Skeletal muscle tissue (tissue), 4 donors: Measurements from ENCODE around the gene ENTPD6. TPM values are rescaled to one million over a fixed set of nuclear protein-coding genes. Genes with fewer than 3 reads are reported as not detected.

Experiments
- H3K27ac ChIP-seq: one replicate; pipeline ENCODE4 v1.7.0; 2013; ENCODE audit warnings: mild to moderate bottlenecking, low read depth, low read length, inconsistent platforms
- H3K27me3 ChIP-seq, 3 donors: one replicate each; pipeline ENCODE4 v1.7.0; 2013; ENCODE audit warnings: low read length in 3 of 3; ENCODE audit not compliant: control insufficient read depth in 3 of 3, insufficient read depth in 3 of 3
- H3K36me3 ChIP-seq, 3 donors: one replicate each; pipeline ENCODE4 v1.7.0; 2013; ENCODE audit warnings: low read length in 3 of 3; ENCODE audit not compliant: control insufficient read depth in 3 of 3, insufficient read depth in 3 of 3
- H3K4me1 ChIP-seq, 3 donors: one replicate each; pipeline ENCODE4 v1.7.0; 2013; ENCODE audit warnings: low read length in 3 of 3, mild to moderate bottlenecking in 3 of 3; ENCODE audit not compliant: control insufficient read depth in 3 of 3, insufficient read depth in 3 of 3
- H3K4me3 ChIP-seq, 3 donors: one replicate each; pipeline ENCODE4 v1.7.0; 2013; ENCODE audit warnings: low read length in 3 of 3
- H3K9ac ChIP-seq, 3 donors: one replicate each; pipeline ENCODE4 v1.7.0; 2013; ENCODE audit warnings: low read length in 3 of 3, mild to moderate bottlenecking in 3 of 3, moderate library complexity in 2 of 3, low read depth in 1 of 3
- H3K9me3 ChIP-seq, 3 donors: one replicate each; pipeline ENCODE4 v1.7.0; 2013; ENCODE audit warnings: low read length in 3 of 3; ENCODE audit not compliant: control insufficient read depth in 3 of 3
- total RNA-seq: library from RNA; depleted of rRNA; stranded (reverse); fragments of >200 nt; gene quantifications from one replicate; pipeline ENCODE4 v1.2.3, GENCODE V29; 2014
- donor health status: Osteomylitis.

The ENTPD6 gene
- total RNA-seq, 1 donor from 2014 or later = 17.7 TPM

DNA sequence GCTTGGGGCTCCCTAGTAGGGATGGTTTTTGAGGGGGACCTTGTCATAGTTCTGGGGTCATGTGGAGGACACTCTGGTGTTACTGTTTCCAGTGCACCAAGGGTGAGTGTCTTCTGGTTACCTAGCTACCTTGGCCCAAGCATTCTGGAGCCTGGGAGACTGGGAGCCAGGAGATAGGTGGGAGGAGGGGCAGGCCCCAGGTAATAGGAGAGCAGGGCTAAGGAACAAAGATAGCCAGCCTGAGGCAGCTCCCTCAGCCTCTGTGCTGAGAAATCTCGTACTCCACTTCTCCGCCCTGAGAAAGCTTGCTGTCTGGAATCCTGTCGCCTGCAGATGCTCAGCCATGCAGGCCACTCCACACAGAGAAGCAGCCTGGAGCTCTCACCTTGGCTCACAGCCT is 8.3 kb upstream of the ENTPD6 start:
- no peaks in the 10 kb centered on the region for H3K27me3 ChIP-seq
- no peak overlapping the region for H3K4me3 ChIP-seq

DNA sequence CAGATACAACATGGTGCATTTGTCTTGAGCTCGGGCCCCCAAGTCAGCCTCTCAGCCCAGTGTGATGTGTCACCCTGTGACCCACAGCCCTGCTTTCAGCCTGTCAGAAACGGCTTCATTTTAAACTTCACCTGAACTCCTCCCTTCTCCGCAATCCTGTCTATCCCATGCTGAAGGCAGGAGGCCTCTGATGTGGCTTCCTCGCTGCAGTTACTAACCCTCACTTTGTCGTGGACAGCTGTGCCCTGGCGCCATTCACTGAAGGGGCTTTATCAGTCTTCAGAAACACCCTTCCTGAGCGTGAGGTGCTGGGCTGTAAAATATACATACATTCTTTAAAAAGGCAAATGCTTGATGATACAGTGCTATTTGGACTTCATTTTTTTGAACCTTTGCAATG is 7.9 kb upstream of the ENTPD6 start:
- Histone ChIP-seq H3K4me1 (peaks cover 0 to 4% (median 4%) of the 10 kb centered on the region in 3 donors), H3K36me3 (no peaks in the 10 kb centered on the region), H3K9ac (no peak overlapping the region), H3K9me3 (no peaks in the 10 kb centered on the region), H3K27me3 (no peaks in the 10 kb centered on the region), H3K4me3 (no peak overlapping the region), H3K27ac (no peak overlapping the region)

More for the DNA sequence above, 8.3 kb upstream of the ENTPD6 start:
- Histone ChIP-seq H3K27ac (no peak overlapping the region), H3K9me3 (no peaks in the 10 kb centered on the region), H3K36me3 (no peaks in the 10 kb centered on the region), H3K4me1 (peaks cover 0 to 4% (median 4%) of the 10 kb centered on the region in 3 donors), H3K9ac (no peak overlapping the region)

DNA sequence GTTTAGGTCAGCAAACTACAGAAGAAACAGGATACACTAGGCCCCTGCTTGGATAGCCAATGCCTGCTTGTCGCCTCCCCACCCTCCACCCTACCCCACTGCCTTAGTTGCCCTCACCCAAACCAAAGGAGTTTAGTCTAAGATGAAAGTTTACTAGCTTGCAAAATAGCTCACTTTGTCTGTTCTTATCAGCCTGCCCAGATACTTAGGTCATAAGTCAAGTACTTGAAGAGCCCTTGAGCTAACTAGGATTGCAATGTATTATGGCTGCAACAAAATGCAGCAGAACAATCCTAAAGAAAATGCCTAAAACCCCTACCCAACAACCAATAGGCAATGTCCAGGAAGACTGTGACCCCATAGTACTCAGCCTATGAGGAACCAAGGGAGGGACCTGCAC is 7.3 kb upstream of the ENTPD6 start:
- Histone ChIP-seq H3K4me1 (peaks cover 0 to 4% (median 4%) of the 10 kb centered on the region in 3 donors), H3K9ac (no peak overlapping the region), H3K36me3 (no peaks in the 10 kb centered on the region), H3K27me3 (no peaks in the 10 kb centered on the region), H3K27ac (no peak overlapping the region), H3K9me3 (no peaks in the 10 kb centered on the region), H3K4me3 (no peak overlapping the region)

DNA sequence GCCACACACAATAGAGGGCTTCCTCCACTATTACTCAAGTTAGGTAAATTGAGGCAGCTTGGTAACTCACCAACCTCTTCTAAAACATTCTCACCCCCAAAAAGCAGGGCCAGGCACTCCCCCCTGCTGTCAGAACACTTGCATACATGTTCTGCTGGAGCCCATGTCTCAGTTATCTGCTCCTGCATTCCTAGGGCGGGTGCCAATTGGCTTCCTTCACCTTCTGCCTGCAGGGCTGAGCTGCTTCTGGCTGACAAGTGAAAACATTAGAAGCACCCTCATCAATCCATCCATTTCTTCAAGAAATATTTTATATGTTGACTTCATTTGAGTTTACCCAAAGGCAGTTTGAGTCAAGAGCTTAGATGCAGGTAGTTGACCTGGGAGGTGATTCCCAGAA is 4.5 kb upstream of the ENTPD6 start:
- no peaks in the 10 kb centered on the region for H3K27me3 ChIP-seq
- no peak overlapping the region for H3K4me3 ChIP-seq
- H3K27ac ChIP-seq = no peak overlapping the region
- H3K9ac ChIP-seq = no peak overlapping the region
- H3K9me3 ChIP-seq = no peaks in the 10 kb centered on the region
- peaks cover 0 to 14% (median 8%) of the 10 kb centered on the region in 3 donors for H3K4me1 ChIP-seq
- H3K36me3 ChIP-seq = no peaks in the 10 kb centered on the region

DNA sequence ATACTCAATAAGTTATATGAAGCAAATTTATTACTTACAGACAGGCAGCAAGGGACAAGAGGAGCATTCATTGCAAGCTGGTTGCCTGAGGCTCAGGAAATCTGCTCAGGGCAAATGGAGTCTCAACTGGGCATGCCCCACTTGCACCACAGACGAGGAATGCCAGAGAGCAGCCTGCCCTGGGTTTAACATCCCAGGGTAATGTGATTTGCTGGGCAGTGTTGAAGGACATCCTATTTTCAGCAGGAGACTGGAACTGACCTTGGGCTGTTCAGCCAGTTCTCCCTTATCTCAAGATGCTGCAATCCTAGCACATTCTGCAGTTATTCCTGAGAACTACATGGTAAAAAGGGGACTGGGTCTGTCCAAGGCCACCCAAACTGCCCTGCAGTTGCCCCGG is 3.8 kb upstream of the ENTPD6 start:
- H3K27me3 ChIP-seq = no peaks in the 10 kb centered on the region
- H3K9me3 ChIP-seq = no peaks in the 10 kb centered on the region
- no peak overlapping the region for H3K4me3 ChIP-seq
- no peak overlapping the region for H3K27ac ChIP-seq
- H3K4me1 ChIP-seq = peaks cover 6 to 20% (median 14%) of the 10 kb centered on the region in 3 donors
- H3K9ac ChIP-seq = no peak overlapping the region
- H3K36me3 ChIP-seq = no peaks in the 10 kb centered on the region

DNA sequence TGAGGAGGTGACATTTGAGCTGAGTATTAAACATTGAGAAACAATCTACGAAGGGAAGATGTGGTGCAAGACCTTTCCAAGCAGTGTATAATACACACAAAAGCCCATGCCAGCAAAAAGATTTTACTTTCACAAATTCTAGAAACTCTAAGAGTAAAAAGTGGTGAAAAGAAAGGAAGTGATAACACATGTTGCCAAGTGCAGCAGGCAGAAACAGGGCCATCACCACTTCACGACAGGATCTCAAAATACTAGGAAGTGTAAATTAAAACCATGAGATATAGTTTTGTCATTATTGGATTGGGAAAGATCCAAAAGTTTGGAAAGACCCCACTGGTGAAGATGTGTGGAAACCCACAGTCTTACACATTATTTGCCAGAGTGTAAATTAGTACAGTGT is 1.7 kb upstream of the ENTPD6 start:
- H3K4me1 ChIP-seq = peaks cover 19 to 35% (median 20%) of the 10 kb centered on the region in 3 donors
- no peaks in the 10 kb centered on the region for H3K27me3 ChIP-seq
- H3K9me3 ChIP-seq = no peaks in the 10 kb centered on the region
- H3K9ac ChIP-seq = no peak overlapping the region
- no peak overlapping the region for H3K27ac ChIP-seq
- peaks cover 0 to 3% (median 0%) of the 10 kb centered on the region in 3 donors for H3K36me3 ChIP-seq
- no peak overlapping the region for H3K4me3 ChIP-seq

DNA sequence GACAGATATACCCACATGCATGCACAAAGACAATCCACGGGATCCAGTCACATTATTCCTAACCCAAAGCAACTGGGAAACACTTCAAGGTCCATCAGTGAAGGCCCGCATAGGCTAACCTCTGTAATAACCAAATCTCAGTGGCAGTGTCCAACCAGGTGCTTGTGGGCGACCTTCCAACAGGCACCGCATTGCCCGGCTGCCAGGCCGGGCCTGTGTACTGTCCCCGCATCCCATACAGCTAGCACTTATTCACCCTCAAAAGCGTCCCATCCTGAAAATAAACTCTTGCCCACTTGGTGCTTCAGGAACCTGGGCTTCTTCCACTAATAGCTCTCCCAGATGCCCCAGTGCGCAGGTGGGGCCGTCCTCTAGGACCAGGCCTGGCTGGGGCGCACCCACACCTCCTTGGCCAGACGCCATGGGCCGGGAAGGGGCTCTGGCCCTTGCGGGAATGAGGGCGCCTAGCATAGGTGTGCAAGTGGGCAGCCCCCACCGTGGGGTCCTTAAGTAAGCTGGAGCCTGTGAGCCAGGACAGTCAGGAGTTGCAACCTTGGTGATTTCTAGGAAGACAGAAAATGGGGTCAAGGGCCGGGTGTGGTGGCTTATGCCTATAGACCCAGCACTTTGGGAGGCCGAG is 1.1 kb upstream of the ENTPD6 start:
- Histone ChIP-seq H3K4me3 (peak overlapping the region in 1 of 3 donors; percentile 92), H3K27me3 (no peaks in the 10 kb centered on the region), H3K9ac (no peak overlapping the region), H3K36me3 (peaks cover 0 to 3% (median 0%) of the 10 kb centered on the region in 3 donors), H3K4me1 (peaks cover 20 to 41% (median 26%) of the 10 kb centered on the region in 3 donors), H3K9me3 (no peaks in the 10 kb centered on the region), H3K27ac (no peak overlapping the region)

DNA sequence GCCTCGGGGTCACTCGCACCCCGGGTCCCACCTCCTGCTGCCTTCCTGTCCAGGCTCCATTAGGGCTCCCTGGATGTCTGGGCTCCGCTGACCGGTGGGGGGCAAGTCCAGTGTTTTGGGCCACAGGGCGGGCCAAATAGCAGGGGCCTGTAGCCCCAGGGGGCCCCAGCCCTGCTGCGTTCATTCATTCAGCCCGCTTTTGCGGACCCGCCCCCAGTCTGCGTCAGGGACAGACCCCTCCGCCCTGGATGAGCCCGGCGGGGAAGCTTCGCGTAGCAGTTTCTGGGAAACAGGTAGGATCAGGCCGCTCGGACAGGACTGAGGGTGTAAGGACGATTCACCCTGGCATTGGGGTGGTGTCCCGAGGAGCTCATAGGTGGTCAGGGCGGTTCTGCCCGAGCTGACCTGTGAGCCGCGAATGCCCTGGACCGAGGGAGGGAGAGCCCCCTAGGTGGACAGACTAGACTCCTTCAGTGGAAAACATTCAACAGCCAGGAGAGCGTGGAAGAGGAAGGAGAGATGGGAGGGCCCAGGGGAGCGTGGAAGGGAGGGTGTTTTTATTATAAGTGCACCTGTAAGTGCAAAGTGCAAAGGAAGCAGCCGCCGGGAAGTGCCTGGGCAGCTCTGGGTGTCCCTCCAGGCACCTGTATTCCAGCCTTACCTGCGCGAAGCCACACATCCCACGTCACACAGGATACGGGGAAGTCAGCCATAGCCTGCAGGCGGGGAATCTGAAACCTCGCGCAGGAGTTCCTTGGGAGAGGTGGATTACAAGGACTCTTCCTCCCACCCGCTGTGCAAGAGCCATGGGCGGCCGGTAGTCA is 662 bp downstream of the ENTPD6 start:
- Histone ChIP-seq H3K9me3 (no peaks in the 10 kb centered on the region), H3K9ac (peak overlapping the region; percentile 86 to 93 (median 91)), H3K4me1 (peaks cover 20 to 37% (median 27%) of the 10 kb centered on the region in 3 donors), H3K36me3 (peaks cover 0 to 3% (median 0%) of the 10 kb centered on the region in 3 donors), H3K4me3 (peak overlapping the region; percentile 76 to 92 (median 89)), H3K27ac (peak overlapping the region; percentile 75), H3K27me3 (no peaks in the 10 kb centered on the region)

DNA sequence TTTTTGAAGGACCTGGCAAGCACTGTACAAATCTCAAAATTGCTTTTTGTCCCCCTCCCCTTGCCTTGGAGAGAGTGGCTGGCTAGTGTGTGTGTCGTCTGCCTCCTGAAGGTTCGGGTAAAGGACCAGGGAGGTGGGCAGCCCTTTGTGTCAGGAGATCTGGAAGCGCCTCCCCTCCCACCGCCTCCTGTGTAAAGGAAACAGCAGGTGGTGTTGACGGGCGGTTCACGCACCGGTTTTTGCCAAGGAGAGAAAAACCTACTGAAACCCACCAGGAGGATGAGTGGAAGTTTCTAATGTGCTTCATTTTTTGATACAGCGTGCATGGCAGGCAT is 1.2 kb downstream of the ENTPD6 start:
- Histone ChIP-seq H3K36me3 (peaks cover 0 to 3% (median 0%) of the 10 kb centered on the region in 3 donors), H3K9ac (peak overlapping the region in 2 of 3 donors; percentile 91 to 93), H3K9me3 (no peaks in the 10 kb centered on the region), H3K4me1 (peaks cover 20 to 37% (median 25%) of the 10 kb centered on the region in 3 donors), H3K27ac (no peak overlapping the region), H3K27me3 (no peaks in the 10 kb centered on the region), H3K4me3 (peak overlapping the region; percentile 76 to 92 (median 89))
